GM21619 (cell line): ENCODE data around the gene KCNQ5.
"Not testable (repeated sequence)": the region's sequence is repeated elsewhere in the genome, so short reads cannot be mapped to it uniquely, and the experiment has no call there.

Experiments
- ATAC-seq: cut with Tn5 transposase; IDR thresholded peaks from one replicate; pipeline ENCODE4 v1.9.1; 2021; ENCODE audit not compliant: unreplicated experiment

Gene KCNQ5

GRCh38 chr6:73227606-73228255 is 605.9 kb downstream of the KCNQ5 start:
- ATAC-seq = no peak

- ATAC-seq = no peak
Observed at GRCh38 chr6:73231986-73232391, 610.1 kb downstream of the KCNQ5 start.

GRCh38 chr6:73233048-73233447 is 611.2 kb downstream of the KCNQ5 start:
- ATAC-seq = no peak

- not testable (repeated sequence) for ATAC-seq
Observed at GRCh38 chr6:73233971-73234370, 612.1 kb downstream of the KCNQ5 start.

GRCh38 chr6:73234733-73235132 is 612.9 kb downstream of the KCNQ5 start:
- ATAC-seq = no peak

GRCh38 chr6:73236144-73236750 is 614.4 kb downstream of the KCNQ5 start:
- no peak for ATAC-seq

GRCh38 chr6:73240730-73241129 is 618.9 kb downstream of the KCNQ5 start:
- ATAC-seq = no peak

GRCh38 chr6:73242001-73242400 is 620.1 kb downstream of the KCNQ5 start:
- ATAC-seq = no peak
